ENCODE measurements around the gene GALNT14.

GALNT14 gene

DNA sequence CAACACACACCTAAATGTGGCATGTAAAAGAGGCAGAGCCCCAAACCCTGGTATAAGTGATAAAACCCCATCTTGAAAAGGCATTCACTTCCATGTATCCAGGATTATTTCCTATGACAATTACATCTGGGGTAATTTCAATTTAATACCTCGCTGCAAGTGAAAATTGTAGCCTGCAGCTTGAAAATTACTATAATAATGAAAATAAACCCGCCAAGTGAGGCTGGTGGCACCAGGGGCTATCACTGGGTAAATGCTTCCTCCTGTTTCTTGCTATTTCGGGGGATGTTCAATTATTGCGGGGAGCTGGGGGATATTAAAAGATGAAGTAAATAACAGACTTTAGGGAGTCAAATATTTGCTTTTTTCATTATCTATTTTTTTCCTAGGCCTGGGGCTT lies 171.5 kb downstream of the GALNT14 start:
- Histone ChIP-seq H4K91ac (ENCODE audit: low read length) (no peak overlapping the region), H3K18ac (ENCODE audit: low read depth in 1 of 2, low read length in 2 of 2) (no peak overlapping the region), H3K23ac (ENCODE audit: low read length in 2 of 2) (no peak overlapping the region), H3K4ac (ENCODE audit: low read depth in 1 of 2, low read length in 2 of 2) (no peak overlapping the region), H3K4me1 (ENCODE audit: control insufficient read depth, insufficient read depth, low read depth, low read length) (peaks cover 15% of the 10 kb centered on the region), H3K9me3 (ENCODE audit: control insufficient read depth, low read length) (no peaks in the 10 kb centered on the region), H2BK5ac (ENCODE audit: low read depth, low read length, poor library complexity, severe bottlenecking) (no peak overlapping the region), H3K4me3 (ENCODE audit: insufficient read depth in 1 of 2, low read depth in 1 of 2, low read length in 2 of 2) (no peak overlapping the region), H2BK120ac (ENCODE audit: low read depth, low read length) (no peak overlapping the region), H3K36me3 (ENCODE audit: control insufficient read depth in 1 of 2, insufficient read depth in 2 of 2, low read depth in 1 of 2, low read length in 2 of 2) (peaks cover 0 to 50% of the 10 kb centered on the region in 2 experiments), H3K27me3 (ENCODE audit: control insufficient read depth in 1 of 2, insufficient read depth in 1 of 2, low read length in 2 of 2) (peaks cover 0 to 39% of the 10 kb centered on the region in 2 experiments), H2BK15ac (ENCODE audit: low read depth, poor library complexity, severe bottlenecking) (no peak overlapping the region), H3K14ac (ENCODE audit: low read length in 2 of 2) (no peak overlapping the region), H3K79me1 (replicated peaks; ENCODE audit: low read length, poor library complexity, severe bottlenecking) (peaks cover 24% of the 10 kb centered on the region), H3K9ac (ENCODE audit: low read length) (no peak overlapping the region), H3K4me2 (ENCODE audit: low read length, poor library complexity, severe bottlenecking) (no peak overlapping the region), H2AFZ (ENCODE audit: low read depth, low read length) (no peak overlapping the region), H2BK12ac (ENCODE audit: low read length in 2 of 2) (no peak overlapping the region), H4K8ac (ENCODE audit: low read length) (no peak overlapping the region), H2AK5ac (ENCODE audit: low read length, severe bottlenecking) (no peak overlapping the region), H3K27ac (ENCODE audit: low read length, poor library complexity, severe bottlenecking) (no peak overlapping the region)
- DNase-seq: no peak
- WGBS: 88% methylated on average over 4 of the region's 4 CpGs

DNA sequence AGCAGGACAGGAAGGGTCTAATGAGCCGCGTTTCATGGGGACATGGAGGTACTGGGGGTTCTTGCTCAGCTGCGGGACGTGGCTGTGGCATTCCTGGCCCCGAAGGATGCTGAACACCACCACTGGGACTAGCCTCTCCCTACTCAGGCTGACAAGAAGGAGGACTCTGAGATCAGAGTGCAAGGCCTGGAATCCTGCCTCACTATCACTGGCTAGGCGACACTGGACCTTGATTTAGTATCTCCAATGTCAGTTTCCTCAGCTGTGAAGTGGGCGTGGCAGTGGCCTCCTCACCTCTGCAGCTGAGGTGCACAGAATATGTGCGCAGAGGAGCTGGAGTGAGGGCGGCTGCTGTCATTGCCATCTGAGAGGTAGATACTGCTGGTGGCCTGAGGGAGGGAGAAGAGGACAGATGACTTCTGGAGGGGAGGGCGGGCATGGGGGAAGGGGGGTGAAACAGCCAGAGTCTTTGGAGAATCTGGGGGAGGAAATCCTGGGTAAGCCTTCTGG lies 173.2 kb downstream of the GALNT14 start:
- WGBS: 87% methylated on average over 10 of the region's 10 CpGs
- Histone ChIP-seq H4K91ac (ENCODE audit: low read length) (no peak overlapping the region), H2BK12ac (ENCODE audit: low read length in 2 of 2) (no peak overlapping the region), H3K27ac (ENCODE audit: low read length, poor library complexity, severe bottlenecking) (no peak overlapping the region), H3K4me1 (ENCODE audit: control insufficient read depth, insufficient read depth, low read depth, low read length) (peaks cover 10% of the 10 kb centered on the region), H2AFZ (ENCODE audit: low read depth, low read length) (no peak overlapping the region), H3K4ac (ENCODE audit: low read depth in 1 of 2, low read length in 2 of 2) (no peak overlapping the region), H4K8ac (ENCODE audit: low read length) (no peak overlapping the region), H3K23ac (ENCODE audit: low read length in 2 of 2) (no peak overlapping the region), H3K79me1 (replicated peaks; ENCODE audit: low read length, poor library complexity, severe bottlenecking) (peaks cover 24% of the 10 kb centered on the region), H3K14ac (ENCODE audit: low read length in 2 of 2) (no peak overlapping the region), H2BK5ac (ENCODE audit: low read depth, low read length, poor library complexity, severe bottlenecking) (no peak overlapping the region), H3K9ac (ENCODE audit: low read length) (no peak overlapping the region), H3K27me3 (ENCODE audit: control insufficient read depth in 1 of 2, insufficient read depth in 1 of 2, low read length in 2 of 2) (peaks cover 0 to 47% of the 10 kb centered on the region in 2 experiments), H3K18ac (ENCODE audit: low read depth in 1 of 2, low read length in 2 of 2) (no peak overlapping the region), H3K9me3 (ENCODE audit: control insufficient read depth, low read length) (no peaks in the 10 kb centered on the region), H2BK120ac (ENCODE audit: low read depth, low read length) (no peak overlapping the region), H3K4me3 (ENCODE audit: insufficient read depth in 1 of 2, low read depth in 1 of 2, low read length in 2 of 2) (peak overlapping the region in 1 of 2 experiments; percentile 28), H2BK15ac (ENCODE audit: low read depth, poor library complexity, severe bottlenecking) (no peak overlapping the region), H3K36me3 (ENCODE audit: control insufficient read depth in 1 of 2, insufficient read depth in 2 of 2, low read depth in 1 of 2, low read length in 2 of 2) (peaks cover 0 to 50% of the 10 kb centered on the region in 2 experiments), H3K4me2 (ENCODE audit: low read length, poor library complexity, severe bottlenecking) (no peak overlapping the region), H2AK5ac (ENCODE audit: low read length, severe bottlenecking) (no peak overlapping the region)
- DNase-seq: no peak

GRCh38 chr2:30964334-30965005 lies 173.8 kb downstream of the GALNT14 start:
- no peak for DNase-seq
- Histone ChIP-seq H2BK15ac (ENCODE audit: low read depth, poor library complexity, severe bottlenecking) (no peak overlapping the region), H3K27me3 (ENCODE audit: control insufficient read depth in 1 of 2, insufficient read depth in 1 of 2, low read length in 2 of 2) (peaks cover 0 to 45% of the 10 kb centered on the region in 2 experiments), H3K9ac (ENCODE audit: low read length) (no peak overlapping the region), H3K79me1 (replicated peaks; ENCODE audit: low read length, poor library complexity, severe bottlenecking) (peaks cover 22% of the 10 kb centered on the region), H3K18ac (ENCODE audit: low read depth in 1 of 2, low read length in 2 of 2) (no peak overlapping the region), H3K14ac (ENCODE audit: low read length in 2 of 2) (no peak overlapping the region), H3K27ac (ENCODE audit: low read length, poor library complexity, severe bottlenecking) (no peak overlapping the region), H3K4me1 (ENCODE audit: control insufficient read depth, insufficient read depth, low read depth, low read length) (peaks cover 10% of the 10 kb centered on the region), H3K4me3 (ENCODE audit: insufficient read depth in 1 of 2, low read depth in 1 of 2, low read length in 2 of 2) (peak overlapping the region in 1 of 2 experiments; percentile 10), H2AFZ (ENCODE audit: low read depth, low read length) (no peak overlapping the region), H3K4ac (ENCODE audit: low read depth in 1 of 2, low read length in 2 of 2) (no peak overlapping the region), H2AK5ac (ENCODE audit: low read length, severe bottlenecking) (no peak overlapping the region), H4K8ac (ENCODE audit: low read length) (no peak overlapping the region), H3K36me3 (ENCODE audit: control insufficient read depth in 1 of 2, insufficient read depth in 2 of 2, low read depth in 1 of 2, low read length in 2 of 2) (peaks cover 0 to 50% of the 10 kb centered on the region in 2 experiments), H4K91ac (ENCODE audit: low read length) (no peak overlapping the region), H3K23ac (ENCODE audit: low read length in 2 of 2) (no peak overlapping the region), H2BK12ac (ENCODE audit: low read length in 2 of 2) (no peak overlapping the region), H3K4me2 (ENCODE audit: low read length, poor library complexity, severe bottlenecking) (no peak overlapping the region), H2BK120ac (ENCODE audit: low read depth, low read length) (no peak overlapping the region), H3K9me3 (ENCODE audit: control insufficient read depth, low read length) (no peaks in the 10 kb centered on the region), H2BK5ac (ENCODE audit: low read depth, low read length, poor library complexity, severe bottlenecking) (no peak overlapping the region)
- WGBS: 80% methylated on average over 11 of the region's 11 CpGs

DNA sequence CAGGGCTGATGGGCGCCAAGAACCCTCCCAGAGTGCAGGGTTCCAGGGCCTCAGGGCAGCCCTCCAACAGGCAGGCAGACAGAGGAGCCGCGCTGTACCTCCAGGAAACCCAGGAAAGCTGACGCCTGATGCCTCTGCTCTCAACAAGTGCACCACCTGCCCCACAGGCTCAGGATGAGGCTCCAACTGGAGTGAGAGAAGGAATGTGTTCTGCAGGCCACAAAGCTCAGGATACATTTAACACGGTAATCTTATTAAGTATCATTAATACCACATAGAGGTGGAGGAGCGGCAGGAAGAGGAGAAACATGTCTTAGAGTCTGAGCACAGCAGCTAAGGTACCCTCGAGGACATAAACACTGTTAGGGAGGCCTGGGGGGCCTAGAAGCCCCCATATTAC lies 175.1 kb downstream of the GALNT14 start:
- H3K27me3 ChIP-seq (ENCODE audit: control insufficient read depth in 1 of 2, insufficient read depth in 1 of 2, low read length in 2 of 2): peaks cover 0 to 38% of the 10 kb centered on the region in 2 experiments
- H3K9me3 ChIP-seq (ENCODE audit: control insufficient read depth, low read length): no peaks in the 10 kb centered on the region
- H2AFZ ChIP-seq (ENCODE audit: low read depth, low read length): no peak overlapping the region
- no peak overlapping the region for H4K91ac ChIP-seq (ENCODE audit: low read length)
- peaks cover 10% of the 10 kb centered on the region for H3K4me1 ChIP-seq (ENCODE audit: control insufficient read depth, insufficient read depth, low read depth, low read length)
- H2BK12ac ChIP-seq (ENCODE audit: low read length in 2 of 2): no peak overlapping the region
- H2BK5ac ChIP-seq (ENCODE audit: low read depth, low read length, poor library complexity, severe bottlenecking): no peak overlapping the region
- H3K79me1 ChIP-seq (replicated peaks; ENCODE audit: low read length, poor library complexity, severe bottlenecking): peaks cover 16% of the 10 kb centered on the region
- H3K14ac ChIP-seq (ENCODE audit: low read length in 2 of 2): no peak overlapping the region
- H2BK15ac ChIP-seq (ENCODE audit: low read depth, poor library complexity, severe bottlenecking): no peak overlapping the region
- H3K18ac ChIP-seq (ENCODE audit: low read depth in 1 of 2, low read length in 2 of 2): no peak overlapping the region
- DNase-seq: no peak
- 93% methylated on average over 4 of the region's 7 CpGs for WGBS
- H4K8ac ChIP-seq (ENCODE audit: low read length): no peak overlapping the region
- H3K23ac ChIP-seq (ENCODE audit: low read length in 2 of 2): no peak overlapping the region
- no peak overlapping the region for H2AK5ac ChIP-seq (ENCODE audit: low read length, severe bottlenecking)
- H3K36me3 ChIP-seq (ENCODE audit: control insufficient read depth in 1 of 2, insufficient read depth in 2 of 2, low read depth in 1 of 2, low read length in 2 of 2): peaks cover 0 to 41% of the 10 kb centered on the region in 2 experiments
- no peak overlapping the region for H3K27ac ChIP-seq (ENCODE audit: low read length, poor library complexity, severe bottlenecking)
- no peak overlapping the region for H3K9ac ChIP-seq (ENCODE audit: low read length)
- H3K4me3 ChIP-seq (ENCODE audit: insufficient read depth in 1 of 2, low read depth in 1 of 2, low read length in 2 of 2): no peak overlapping the region
- H3K4me2 ChIP-seq (ENCODE audit: low read length, poor library complexity, severe bottlenecking): no peak overlapping the region
- no peak overlapping the region for H2BK120ac ChIP-seq (ENCODE audit: low read depth, low read length)
- no peak overlapping the region for H3K4ac ChIP-seq (ENCODE audit: low read depth in 1 of 2, low read length in 2 of 2)

Data from mesenchymal stem cell (in vitro differentiated cells and primary cell).